ENCODE data around the gene LZTS2.

Gene LZTS2

DNA sequence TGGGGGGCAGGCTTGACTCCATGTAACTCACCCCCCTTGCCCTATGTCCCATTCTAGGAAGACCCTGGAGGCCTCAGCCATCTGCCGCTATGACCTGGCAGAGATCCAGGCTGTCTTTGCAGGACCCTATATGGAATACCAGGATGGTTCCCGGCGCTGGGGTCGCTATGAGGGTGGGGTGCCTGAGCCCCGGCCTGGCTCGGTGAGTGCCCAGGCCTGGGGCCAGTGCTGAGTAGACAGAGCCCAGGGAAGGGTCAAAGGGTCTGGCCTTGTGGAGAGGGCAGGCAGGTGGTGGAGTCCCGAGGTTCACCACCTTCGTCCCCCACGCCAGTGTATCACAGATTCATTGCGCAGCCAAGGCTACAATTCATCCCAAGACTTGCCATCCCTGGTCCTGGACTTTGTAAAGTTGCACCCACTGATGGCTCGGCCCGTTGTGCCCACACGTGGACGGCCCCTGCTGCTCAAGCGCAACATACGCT lies 19.8 kb upstream of the LZTS2 start:
- TF ChIP-seq, protein P1, sequence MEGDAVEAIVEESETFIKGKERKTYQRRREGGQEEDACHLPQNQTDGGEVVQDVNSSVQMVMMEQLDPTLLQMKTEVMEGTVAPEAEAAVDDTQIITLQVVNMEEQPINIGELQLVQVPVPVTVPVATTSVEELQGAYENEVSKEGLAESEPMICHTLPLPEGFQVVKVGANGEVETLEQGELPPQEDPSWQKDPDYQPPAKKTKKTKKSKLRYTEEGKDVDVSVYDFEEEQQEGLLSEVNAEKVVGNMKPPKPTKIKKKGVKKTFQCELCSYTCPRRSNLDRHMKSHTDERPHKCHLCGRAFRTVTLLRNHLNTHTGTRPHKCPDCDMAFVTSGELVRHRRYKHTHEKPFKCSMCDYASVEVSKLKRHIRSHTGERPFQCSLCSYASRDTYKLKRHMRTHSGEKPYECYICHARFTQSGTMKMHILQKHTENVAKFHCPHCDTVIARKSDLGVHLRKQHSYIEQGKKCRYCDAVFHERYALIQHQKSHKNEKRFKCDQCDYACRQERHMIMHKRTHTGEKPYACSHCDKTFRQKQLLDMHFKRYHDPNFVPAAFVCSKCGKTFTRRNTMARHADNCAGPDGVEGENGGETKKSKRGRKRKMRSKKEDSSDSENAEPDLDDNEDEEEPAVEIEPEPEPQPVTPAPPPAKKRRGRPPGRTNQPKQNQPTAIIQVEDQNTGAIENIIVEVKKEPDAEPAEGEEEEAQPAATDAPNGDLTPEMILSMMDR (IDR thresholded peaks at IDR 0.05; ENCODE audit: insufficient read depth, low read length) = no peak
- no peak for TF ChIP-seq POLR2AphosphoS5 (IDR thresholded peaks at IDR 0.05; ENCODE audit: low read depth)
- no peaks in the 10 kb centered on the region for H3K27me3 ChIP-seq (ENCODE audit: insufficient read depth, poor library complexity, severe bottlenecking)
- no peak for DNase-seq (ENCODE audit: low read depth in 1 of 2, low spot score in 1 of 2)
- no peak overlapping the region for H3K4me3 ChIP-seq (replicated peaks; ENCODE audit: insufficient read depth, low read length)
- H3K27ac ChIP-seq (replicated peaks) = no peak overlapping the region

GRCh38 chr10:100980311-100980710 lies 19.3 kb upstream of the LZTS2 start:
- Histone ChIP-seq H3K4me3 (replicated peaks; ENCODE audit: insufficient read depth, low read length) (no peak overlapping the region), H3K27me3 (ENCODE audit: insufficient read depth, poor library complexity, severe bottlenecking) (no peaks in the 10 kb centered on the region), H3K27ac (replicated peaks) (no peak overlapping the region)
- DNase-seq (ENCODE audit: low read depth in 1 of 2, low spot score in 1 of 2) = no peak
- TF ChIP-seq POLR2AphosphoS5 (IDR thresholded peaks at IDR 0.05; ENCODE audit: low read depth) (no peak), SPI1 (IDR thresholded peaks at IDR 0.05; ENCODE audit: borderline replicate concordance, low read depth) (no peak), REST (IDR thresholded peaks at IDR 0.05; ENCODE audit: insufficient replicate concordance, low read depth) (no peak), GABPA (IDR thresholded peaks at IDR 0.05; ENCODE audit: low read depth) (no peak)
- TF ChIP-seq, protein P1 (IDR thresholded peaks at IDR 0.05; ENCODE audit: insufficient read depth, low read length) = no peak

- DNase-seq (ENCODE audit: low read depth in 1 of 2, low spot score in 1 of 2) = no peak
- TF ChIP-seq REST (IDR thresholded peaks at IDR 0.05; ENCODE audit: insufficient replicate concordance, low read depth) = no peak
- no peak for TF ChIP-seq POLR2AphosphoS5 (IDR thresholded peaks at IDR 0.05; ENCODE audit: low read depth)
- H3K27ac ChIP-seq (replicated peaks) = no peak overlapping the region
- no peaks in the 10 kb centered on the region for H3K27me3 ChIP-seq (ENCODE audit: insufficient read depth, poor library complexity, severe bottlenecking)
- H3K4me3 ChIP-seq (replicated peaks; ENCODE audit: insufficient read depth, low read length) = no peak overlapping the region
Observed at GRCh38 chr10:100980711-100981110, 18.9 kb upstream of the LZTS2 start.

DNA sequence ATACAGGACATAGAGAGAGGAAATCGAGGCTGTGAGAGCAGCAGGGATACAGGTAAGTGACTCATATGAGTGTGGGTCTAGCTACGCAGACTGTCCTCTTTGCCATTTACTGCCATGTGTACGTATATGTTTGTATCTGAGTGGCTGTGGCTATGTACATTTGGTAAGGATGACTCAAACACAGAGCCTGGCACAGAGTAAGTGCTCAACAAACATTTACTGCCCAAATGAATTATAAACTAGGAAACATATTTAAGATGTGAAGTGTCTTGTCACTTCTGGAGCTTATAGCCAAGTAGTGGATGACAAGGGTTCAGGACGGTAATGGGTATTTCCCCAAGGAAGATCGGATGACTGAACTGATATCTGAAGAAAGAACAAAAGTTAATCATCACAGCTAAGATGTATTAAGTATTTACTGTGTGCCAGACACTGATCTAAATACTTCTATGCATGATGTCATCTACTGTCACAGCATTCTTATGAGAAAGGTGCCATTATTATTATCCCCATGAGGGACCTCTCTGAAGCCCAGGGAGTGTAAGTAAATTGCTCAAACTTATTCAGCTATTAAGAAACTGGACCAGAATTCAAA lies 18.3 kb upstream of the LZTS2 start:
- Histone ChIP-seq H3K27ac (replicated peaks) (no peak overlapping the region), H3K4me3 (replicated peaks; ENCODE audit: insufficient read depth, low read length) (no peak overlapping the region), H3K27me3 (ENCODE audit: insufficient read depth, poor library complexity, severe bottlenecking) (no peaks in the 10 kb centered on the region)
- DNase-seq (ENCODE audit: low read depth in 1 of 2, low spot score in 1 of 2) = no peak
- no peak for TF ChIP-seq SPI1 (IDR thresholded peaks at IDR 0.05; ENCODE audit: borderline replicate concordance, low read depth)
- TF ChIP-seq POLR2AphosphoS5 (IDR thresholded peaks at IDR 0.05; ENCODE audit: low read depth) = no peak
- no peak for TF ChIP-seq REST (IDR thresholded peaks at IDR 0.05; ENCODE audit: insufficient replicate concordance, low read depth)
- TF ChIP-seq, protein P1 (IDR thresholded peaks at IDR 0.05; ENCODE audit: insufficient read depth, low read length) = no peak
- no peak for TF ChIP-seq GABPA (IDR thresholded peaks at IDR 0.05; ENCODE audit: low read depth)
